ENCODE results near the gene ZNF652.
A peak's percentile ranks its signal among the peaks of the same experiment; 100 is the strongest.
"Not testable (repeated sequence)": the region's sequence is repeated elsewhere in the genome, so short reads cannot be mapped to it uniquely, and the experiment has no call there.

ZNF652 gene

GRCh38 chr17:49386373-49386772 is 24.3 kb upstream of the ZNF652 start:
- DNase-seq (ENCODE audit: low read depth) = no peak

- no peak for DNase-seq (ENCODE audit: low read depth)
Observed at GRCh38 chr17:49384951-49385350, 22.9 kb upstream of the ZNF652 start.

GRCh38 chr17:49383060-49383459 is 21.0 kb upstream of the ZNF652 start:
- no peak for DNase-seq (ENCODE audit: low read depth)

GRCh38 chr17:49382556-49382955 is 20.5 kb upstream of the ZNF652 start:
- DNase-seq (ENCODE audit: low read depth) = no peak

- DNase-seq (ENCODE audit: low read depth) = no peak
Observed at GRCh38 chr17:49381793-49382192, 19.7 kb upstream of the ZNF652 start.

GRCh38 chr17:49381033-49381432 is 19.0 kb upstream of the ZNF652 start:
- no peak for DNase-seq (ENCODE audit: low read depth)

- no peak for DNase-seq (ENCODE audit: low read depth)
Observed at GRCh38 chr17:49379926-49380325, 17.9 kb upstream of the ZNF652 start.

GRCh38 chr17:49378311-49378710 is 16.3 kb upstream of the ZNF652 start:
- DNase-seq (ENCODE audit: low read depth) = no peak

GRCh38 chr17:49375544-49375943 is 13.5 kb upstream of the ZNF652 start:
- DNase-seq (ENCODE audit: low read depth) = no peak

GRCh38 chr17:49373115-49373514 is 11.1 kb upstream of the ZNF652 start:
- DNase-seq (ENCODE audit: low read depth) = no peak

GRCh38 chr17:49372425-49372824 is 10.4 kb upstream of the ZNF652 start:
- DNase-seq (ENCODE audit: low read depth) = no peak

- no peak for DNase-seq (ENCODE audit: low read depth)
Observed at GRCh38 chr17:49370971-49371834, 9.2 kb upstream of the ZNF652 start.

GRCh38 chr17:49369760-49370159 is 7.7 kb upstream of the ZNF652 start:
- DNase-seq (ENCODE audit: low read depth) = no peak

- no peak for DNase-seq (ENCODE audit: low read depth)
Observed at GRCh38 chr17:49369089-49369488, 7.0 kb upstream of the ZNF652 start.

- peak; percentile 38 for DNase-seq (ENCODE audit: low read depth)
Observed at GRCh38 chr17:49365667-49366066, 3.6 kb upstream of the ZNF652 start.

GRCh38 chr17:49365126-49365525 is 3.1 kb upstream of the ZNF652 start:
- DNase-seq (ENCODE audit: low read depth) = not testable (repeated sequence)

GRCh38 chr17:49364119-49364518 is 2.1 kb upstream of the ZNF652 start:
- no peak for DNase-seq (ENCODE audit: low read depth)

GRCh38 chr17:49363251-49363650 is 1.2 kb upstream of the ZNF652 start:
- DNase-seq (ENCODE audit: low read depth) = no peak

GRCh38 chr17:49362723-49363117 is 670 bp upstream of the ZNF652 start:
- no peak for DNase-seq (ENCODE audit: low read depth)

- DNase-seq (ENCODE audit: low read depth) = peak; percentile 79
Observed at GRCh38 chr17:49361129-49361901, 735 bp downstream of the ZNF652 start.

- no peak for DNase-seq (ENCODE audit: low read depth)
Observed at GRCh38 chr17:49360796-49361128, 1.3 kb downstream of the ZNF652 start.

GRCh38 chr17:49359990-49360795 is 1.9 kb downstream of the ZNF652 start:
- no peak for DNase-seq (ENCODE audit: low read depth)
